ENCODE results near the gene SURF6. TPM values are rescaled to one million over a fixed set of nuclear protein-coding genes. Genes with fewer than 3 reads are reported as not detected.
A peak's percentile ranks its signal among the peaks of the same experiment; 100 is the strongest.

SURF6 gene
- total RNA-seq, 1 donor from 2014 or later, result 13.4 TPM

DNA sequence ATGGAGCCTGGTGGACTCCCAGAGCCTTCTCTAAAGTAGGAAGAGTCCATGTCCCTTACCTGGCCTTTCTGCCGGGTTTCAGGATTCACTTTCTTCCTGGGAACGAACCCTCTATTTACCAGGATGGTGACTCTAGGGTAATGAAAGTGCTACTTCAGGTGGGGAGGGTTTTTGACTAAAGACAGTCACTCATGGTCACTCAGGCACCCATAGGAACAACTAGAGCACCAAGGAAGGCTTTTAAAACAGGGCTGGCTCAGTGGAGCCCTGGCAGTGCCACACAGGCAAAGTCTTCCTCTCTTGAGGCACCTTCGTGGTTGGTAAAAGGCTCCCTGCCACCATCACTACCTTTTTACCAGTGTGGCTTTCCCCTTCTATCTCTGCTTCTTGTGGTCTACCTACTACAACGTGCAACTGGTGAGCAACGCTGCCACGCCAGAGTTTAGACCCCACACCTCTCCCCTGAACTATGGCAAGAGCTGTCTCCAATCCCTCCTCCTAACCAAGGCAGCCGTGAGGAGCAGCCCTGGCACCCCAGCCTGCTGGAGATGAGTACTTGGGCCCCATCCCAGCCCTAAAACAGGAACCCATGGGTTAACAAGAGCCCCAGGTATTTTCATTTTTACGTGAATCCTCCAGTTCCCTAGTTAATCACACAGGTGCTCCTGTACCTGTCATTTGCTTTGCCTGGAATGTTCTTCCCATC, 16.8 kb upstream of the SURF6 start:
- intact Hi-C loops (cut with DNase I), result loop anchor here (10.0 kb wide), 1 partner anchor 318 kb away; the partner anchor contains the start of gene GTF3C5
- ATAC-seq, result no peak
- DNase-seq (ENCODE audit: missing footprints), result no peak

DNA sequence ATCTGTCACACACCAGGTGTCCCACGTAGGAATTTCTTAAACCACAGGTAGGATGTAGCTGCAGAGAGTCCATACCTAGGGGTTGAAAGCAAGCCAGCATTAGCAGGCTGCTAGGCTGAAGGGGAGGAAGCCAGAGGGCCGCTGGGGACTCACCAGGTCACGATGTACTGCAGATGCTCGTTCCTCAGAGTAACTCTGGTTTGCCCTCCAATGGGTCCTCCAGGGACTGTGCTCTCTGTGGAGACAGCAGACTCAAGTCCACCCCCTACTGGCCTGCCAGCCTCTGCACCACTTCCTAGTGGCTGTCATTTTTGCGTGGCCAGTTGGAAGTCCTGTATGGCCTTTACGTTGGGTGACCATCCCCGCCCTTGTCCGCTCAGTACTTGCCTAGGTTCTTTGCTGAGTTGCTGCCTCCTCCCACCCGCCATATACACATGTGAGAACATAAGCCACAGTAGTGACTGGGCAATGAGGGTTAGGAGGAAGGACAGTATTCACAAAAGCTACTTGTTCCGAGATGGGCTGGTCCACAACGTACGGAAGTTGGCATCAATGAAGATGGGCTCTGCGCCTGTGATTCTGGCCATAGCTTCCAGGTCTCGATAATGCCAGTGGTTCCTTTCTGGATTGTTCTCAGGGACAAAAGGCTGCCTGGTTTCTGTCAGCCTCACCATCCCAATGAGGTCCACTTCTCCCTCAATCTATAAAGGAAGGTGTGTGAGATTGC, 16.1 kb upstream of the SURF6 start:
- ATAC-seq (no peak), DNase-seq (ENCODE audit: missing footprints) (no peak)
- intact Hi-C loops (cut with DNase I), result loop anchor here (10.0 kb wide), 1 partner anchor 317 kb away; the partner anchor contains the start of gene GTF3C5

DNA sequence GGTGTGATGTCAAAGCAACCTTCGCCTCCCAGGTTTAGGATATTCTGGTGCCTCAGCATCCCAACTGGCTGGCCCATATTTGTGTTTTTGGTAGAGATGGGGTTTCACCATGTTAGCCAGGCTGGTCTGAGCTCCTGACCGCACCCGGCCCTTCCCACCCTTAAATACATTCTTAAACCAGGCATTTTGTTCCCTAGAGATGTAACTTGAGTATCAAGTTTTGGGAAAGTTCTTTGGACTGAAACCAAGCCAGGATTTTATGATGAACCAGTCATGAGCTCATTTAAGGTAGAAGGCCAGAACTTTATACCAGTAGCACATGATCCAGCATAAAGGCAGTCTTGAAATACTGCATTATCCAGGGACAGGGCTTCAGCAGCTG, 15.5 kb upstream of the SURF6 start:
- ATAC-seq, result no peak
- DNase-seq (ENCODE audit: missing footprints), result no peak
- intact Hi-C loops (cut with DNase I), result loop anchor here (10.0 kb wide), 1 partner anchor 317 kb away; the partner anchor contains the start of gene GTF3C5

DNA sequence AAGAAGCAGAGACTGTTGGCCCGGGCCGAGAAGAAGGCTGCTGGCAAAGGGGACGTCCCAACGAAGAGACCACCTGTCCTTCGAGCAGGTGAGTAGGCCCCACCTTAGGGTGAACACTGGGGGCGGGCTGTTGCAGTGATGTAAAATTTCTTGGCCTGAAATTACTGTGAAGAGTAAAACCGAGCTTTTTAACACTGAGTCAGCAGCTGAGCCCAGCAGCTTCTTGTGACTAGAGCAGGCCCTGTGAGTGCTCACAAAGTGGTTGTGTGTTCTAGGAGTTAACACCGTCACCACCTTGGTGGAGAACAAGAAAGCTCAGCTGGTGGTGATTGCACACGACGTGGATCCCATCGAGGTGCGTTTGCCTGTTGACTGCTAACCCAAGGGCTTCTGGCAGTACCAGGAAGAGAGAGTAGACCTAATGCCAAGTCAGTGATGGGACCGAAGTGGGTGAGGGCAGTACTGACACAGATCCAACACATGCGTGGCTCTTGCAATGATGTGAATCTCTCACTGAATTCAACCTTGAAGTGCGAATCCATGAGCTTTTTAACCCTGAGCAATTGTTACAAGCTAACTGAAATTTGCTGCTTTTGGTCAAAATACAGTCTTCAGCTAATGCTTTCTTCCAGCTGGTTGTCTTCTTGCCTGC, 14.1 kb upstream of the SURF6 start:
- no peak for DNase-seq (ENCODE audit: missing footprints)
- ATAC-seq, result no peak
- intact Hi-C loops (cut with DNase I), result loop anchor here (10.0 kb wide), 1 partner anchor 315 kb away; the partner anchor contains the start of gene GTF3C5

DNA sequence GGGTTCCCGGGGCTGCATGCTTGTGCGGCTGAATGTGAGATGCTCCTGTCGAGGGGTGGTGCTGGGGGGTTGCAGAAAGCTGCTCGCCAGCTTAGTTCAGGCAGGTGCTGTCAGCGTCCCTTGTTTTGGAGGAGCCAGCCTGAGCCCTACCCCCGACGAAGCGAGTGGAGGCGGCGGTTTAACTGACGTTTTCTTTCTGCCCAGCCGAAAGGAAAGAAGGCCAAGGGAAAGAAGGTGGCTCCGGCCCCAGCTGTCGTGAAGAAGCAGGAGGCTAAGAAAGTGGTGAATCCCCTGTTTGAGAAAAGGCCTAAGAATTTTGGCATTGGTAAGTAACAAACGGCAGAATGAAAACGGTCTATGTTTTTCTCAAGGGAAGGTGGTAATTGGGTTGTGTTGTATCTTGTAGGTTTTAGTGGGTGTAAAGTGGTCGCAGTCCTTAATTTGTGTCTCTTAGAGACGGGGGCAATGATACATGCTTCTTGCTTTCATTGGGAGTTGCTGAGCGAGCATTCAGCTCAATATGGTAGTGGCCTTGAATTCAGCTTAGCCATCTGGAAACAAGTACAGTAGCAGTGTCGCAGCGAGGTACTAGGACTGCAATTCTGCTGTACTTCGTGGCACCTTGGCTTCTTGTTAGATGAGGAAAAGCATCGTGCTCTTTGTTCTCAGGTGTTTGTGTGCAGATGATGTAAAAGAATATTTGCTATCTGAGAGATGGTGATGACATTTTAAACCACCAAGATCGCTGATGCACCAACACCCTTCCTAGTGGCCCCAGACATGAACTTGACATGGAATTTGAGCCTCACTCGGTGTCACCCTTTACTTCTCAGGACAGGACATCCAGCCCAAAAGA, 13.0 kb upstream of the SURF6 start:
- intact Hi-C loops (cut with DNase I), result no loop called here
- DNase-seq (ENCODE audit: missing footprints), result no peak
- no peak for ATAC-seq

DNA sequence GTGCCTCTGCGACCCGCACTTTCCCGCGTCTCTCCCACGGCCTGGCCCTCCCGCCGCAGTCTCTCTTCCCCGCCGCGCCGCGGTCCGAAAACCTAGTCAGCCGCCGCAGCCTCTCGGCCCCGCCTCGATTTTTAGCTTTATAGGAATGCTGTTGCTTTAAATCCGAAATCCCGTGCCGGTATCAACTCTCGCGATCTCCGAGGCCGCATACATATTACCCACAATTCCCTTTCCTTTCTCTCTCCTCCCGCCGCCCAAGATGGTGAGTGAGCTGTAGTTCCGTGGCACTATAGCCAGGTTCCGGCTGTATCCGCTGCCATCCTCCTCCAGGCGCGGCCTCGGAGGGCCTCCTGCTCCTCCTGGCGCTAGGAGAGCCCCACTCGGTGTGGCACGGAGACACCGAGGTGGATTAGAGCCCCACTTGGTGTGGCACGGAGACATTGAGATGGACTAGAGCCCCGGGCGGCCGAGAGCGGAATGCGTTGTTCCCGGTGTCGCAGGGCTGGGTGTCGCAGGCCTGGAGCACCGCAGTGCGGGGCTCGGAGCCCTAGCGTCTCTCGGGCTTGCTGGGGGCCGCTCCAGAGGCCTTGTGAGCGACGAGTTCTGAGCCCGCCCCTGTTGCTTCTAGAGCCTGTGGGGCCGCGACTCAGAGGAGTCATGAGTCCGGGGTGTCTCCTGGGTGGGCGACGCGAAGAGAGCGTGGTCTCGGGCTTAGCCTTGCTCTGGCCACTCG, 12.2 kb upstream of the SURF6 start, which contains the start of the genes MED22 and RPL7A:
MED22 (minus strand) TSS at position 147 of the 733 bp plus-strand sequence. CDS start 1,469 bp downstream, outside the sequence.
RPL7A (plus strand) TSS at position 234 of the 733 bp plus-strand sequence; CDS start at position 260, 26 bp downstream.
- peak; percentile 97 for DNase-seq (ENCODE audit: missing footprints)
- intact Hi-C loops (cut with DNase I), result loop anchor here (1.0 kb wide), 1 partner anchor 12 kb away; the partner anchor contains the start of gene SURF6
- peak; percentile 90 for ATAC-seq

DNA sequence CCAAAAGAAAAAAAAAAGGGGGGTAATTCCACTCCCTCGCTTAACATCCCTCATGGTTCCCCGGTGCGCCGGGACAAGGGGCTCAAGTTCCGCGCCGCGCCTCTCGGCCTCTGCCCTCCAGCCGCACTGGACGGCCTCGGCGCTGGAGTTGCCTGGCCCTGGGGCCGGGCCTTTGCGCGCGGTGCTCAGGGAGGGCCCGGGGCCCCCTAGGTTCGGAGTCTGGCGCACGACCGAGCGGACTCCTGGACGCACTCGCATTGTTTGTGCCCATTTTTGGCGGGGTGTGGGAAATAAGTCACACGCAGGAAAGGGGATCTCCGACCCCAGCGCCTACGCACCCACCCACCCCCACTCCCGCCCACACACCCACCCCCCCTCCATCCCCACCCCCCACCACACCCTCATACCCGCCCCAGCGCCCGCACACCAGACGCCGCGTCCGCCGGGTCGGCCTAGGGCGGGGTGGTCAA, 11.6 kb upstream of the SURF6 start:
- DNase-seq (ENCODE audit: missing footprints) (no peak), ATAC-seq (peak; percentile 59)
- intact Hi-C loops (cut with DNase I), result loop anchor here (1.0 kb wide), 1 partner anchor 11 kb away; the partner anchor contains the start of gene SURF6

DNA sequence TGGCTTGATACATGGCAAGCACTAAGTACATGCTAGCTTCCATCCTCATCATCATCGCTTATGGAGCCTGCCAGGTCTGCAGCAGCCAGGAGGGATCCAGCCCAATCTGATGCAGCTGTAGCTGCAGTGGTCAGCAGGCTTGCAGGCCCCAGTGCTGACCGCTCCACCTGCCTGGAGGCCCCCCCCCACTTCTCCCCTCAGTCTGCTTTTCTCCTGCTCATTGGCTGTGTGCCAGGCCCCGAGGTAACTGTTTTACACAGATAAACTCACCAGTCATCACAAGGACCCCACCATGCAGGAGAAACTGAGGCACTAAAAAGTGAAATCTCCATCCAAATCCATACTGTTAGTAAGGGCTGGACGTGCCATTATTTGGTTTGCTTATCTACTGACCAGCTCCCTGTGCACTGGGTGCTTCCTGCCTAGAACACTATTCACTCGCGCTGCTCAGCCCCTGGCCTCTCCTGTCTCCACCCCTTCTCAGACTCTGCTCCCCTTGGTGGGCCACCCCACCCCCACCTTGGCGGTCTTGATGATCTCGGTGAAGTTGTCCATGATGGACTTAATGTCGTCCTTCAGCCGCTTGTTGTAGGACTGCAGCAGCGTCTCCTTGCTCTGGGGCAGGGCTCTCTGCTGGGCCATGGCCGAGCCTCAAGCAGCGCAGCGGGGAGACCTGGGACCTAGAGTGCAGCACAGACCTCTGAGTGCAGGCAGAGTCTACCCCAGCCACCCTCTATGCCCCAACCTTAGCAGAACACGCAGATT, 10.2 kb upstream of the SURF6 start:
- intact Hi-C loops (cut with DNase I), result no loop called here
- ATAC-seq (no peak), DNase-seq (ENCODE audit: missing footprints) (no peak)

DNA sequence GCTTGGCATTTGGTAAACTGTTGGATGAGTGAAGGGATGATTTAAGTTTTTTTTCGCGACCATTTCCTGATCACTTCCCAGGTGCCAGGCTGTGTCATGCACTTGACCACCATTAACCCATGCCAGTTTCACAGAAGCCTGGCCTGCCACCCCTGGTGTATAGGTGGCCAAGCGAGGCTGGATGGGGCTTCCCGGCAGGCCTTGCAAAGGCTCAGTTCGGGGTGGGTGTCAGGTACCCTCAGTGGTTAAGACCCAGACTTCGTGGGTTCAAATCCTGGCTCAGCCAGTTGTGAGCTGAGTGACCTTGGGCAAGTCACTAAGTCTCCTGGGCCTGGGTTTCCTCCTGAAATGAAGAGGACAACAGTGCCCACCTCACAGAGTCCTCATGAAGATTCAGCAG, 9.6 kb upstream of the SURF6 start:
- ATAC-seq (no peak), DNase-seq (ENCODE audit: missing footprints) (no peak)
- intact Hi-C loops (cut with DNase I), result no loop called here

DNA sequence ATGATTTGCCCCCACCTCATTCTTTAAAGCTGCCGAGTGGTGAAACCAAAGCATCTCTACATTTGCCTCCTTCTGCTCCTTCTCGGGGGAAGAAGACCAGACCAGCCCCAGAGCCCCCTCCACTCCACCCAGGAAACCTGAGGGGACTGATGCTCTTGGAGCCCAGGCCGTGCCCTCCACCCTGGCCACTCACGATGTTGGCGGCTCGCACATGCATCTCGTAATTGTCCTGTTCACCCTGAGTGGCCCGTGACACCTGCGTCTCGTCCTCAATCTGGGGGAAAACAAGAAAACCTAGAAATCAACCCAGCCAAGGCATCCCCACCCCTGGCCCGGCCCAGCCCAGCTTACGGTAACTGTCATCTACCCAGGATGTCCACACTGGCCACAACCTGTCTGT, 9.0 kb upstream of the SURF6 start:
- ATAC-seq (no peak), DNase-seq (ENCODE audit: missing footprints) (no peak)

DNA sequence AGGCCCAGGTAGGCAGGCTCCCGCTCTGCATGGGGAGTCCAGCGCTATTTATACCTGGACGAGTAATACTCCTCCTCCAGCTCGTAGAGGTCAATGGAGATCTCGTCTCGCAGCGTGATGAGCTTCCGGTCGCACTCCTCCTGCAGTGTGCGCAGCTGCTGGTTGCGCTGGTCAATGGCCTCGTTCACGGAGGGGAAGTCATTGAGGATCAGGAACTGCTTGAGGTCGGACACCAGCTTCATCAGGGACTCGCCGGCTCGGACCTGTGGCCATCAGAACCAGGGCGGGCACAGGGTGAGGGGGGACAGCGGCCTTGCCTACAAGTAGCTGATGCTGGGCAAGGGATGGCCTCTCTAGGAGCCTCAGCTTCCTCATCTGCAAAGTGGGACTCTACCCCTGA, 8.1 kb upstream of the SURF6 start:
- intact Hi-C loops (cut with DNase I), result no loop called here
- ATAC-seq (no peak), DNase-seq (ENCODE audit: missing footprints) (no peak)

More for the DNA sequence above, 9.0 kb upstream of the SURF6 start:
- intact Hi-C loops (cut with DNase I), result no loop called here

DNA sequence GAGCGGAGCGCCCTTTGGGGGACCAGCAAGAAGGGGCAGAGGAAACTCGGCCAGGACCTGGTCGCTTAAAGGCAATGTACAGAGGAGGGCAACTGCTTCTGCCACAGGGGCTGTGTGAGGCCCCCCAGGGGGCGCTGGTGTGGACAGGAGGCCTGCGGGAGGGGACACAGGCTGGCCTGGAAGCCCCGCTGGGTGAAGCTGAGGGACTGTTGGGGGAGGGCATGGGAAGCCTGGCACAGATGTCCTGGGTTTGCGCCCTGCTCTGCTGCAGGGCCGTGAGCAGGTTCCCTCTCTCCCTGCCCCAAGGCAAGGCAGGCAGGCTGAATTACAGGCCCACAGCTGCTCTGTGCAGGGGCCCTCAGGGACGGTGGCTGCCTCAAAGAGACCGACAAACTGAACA, 6.6 kb upstream of the SURF6 start:
- DNase-seq (ENCODE audit: missing footprints) (no peak), ATAC-seq (no peak)
- intact Hi-C loops (cut with DNase I), result no loop called here

DNA sequence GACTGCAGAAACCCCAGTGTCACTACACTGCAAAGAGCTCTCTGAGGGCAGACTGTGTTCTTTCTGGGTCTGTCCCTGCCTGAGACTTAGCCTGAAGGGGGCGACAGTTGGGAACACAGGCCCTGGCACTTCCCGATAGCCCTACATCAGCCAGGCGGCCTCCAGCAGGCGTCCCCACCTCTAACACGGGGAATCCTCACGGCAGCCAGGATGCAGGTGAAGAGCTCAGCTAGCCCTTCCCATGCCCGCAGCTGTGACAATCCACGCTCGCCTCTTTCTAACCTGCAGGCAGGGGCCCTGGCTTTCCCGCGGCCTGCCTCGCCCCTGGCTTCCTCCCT, 6.0 kb upstream of the SURF6 start:
- ATAC-seq (no peak), DNase-seq (ENCODE audit: missing footprints) (no peak)
- intact Hi-C loops (cut with DNase I), result no loop called here

DNA sequence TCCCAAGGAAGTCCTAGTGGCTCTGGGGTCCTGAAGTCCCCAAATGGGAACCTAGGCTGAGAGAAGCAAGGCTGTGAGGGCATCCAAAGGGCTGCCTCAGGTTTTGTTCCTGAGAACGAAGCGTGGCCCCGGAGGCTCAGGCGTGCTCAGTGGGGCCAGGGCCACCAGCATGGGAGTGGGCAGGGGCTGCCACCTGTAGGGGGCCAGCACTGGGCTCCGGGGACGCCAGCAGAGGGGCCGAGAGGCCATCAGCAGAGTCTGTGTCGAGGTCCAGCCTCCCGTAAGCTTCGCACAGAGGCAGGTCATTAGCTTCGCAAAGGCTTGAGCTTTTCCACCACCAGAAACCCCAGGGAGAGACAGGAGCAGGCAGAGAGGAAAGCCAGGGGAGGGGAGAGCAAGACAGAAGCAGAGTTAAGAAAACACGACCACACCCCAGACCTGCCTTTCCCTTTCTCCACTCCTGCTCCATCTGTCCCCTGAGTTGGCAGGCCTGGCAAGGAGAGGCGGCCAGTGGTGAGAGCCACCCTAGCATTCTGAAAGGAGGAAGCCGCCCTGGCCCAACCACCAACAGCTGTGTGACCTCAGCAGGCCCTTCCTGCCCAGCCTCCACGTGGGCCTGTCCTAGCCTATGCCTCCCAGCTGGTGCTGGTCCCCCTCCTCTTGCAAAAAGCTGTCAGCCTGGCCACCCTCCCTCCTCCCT, 5.5 kb upstream of the SURF6 start:
- ATAC-seq (peak; percentile 58), DNase-seq (ENCODE audit: missing footprints) (peak; percentile 91)
- intact Hi-C loops (cut with DNase I), result no loop called here

DNA sequence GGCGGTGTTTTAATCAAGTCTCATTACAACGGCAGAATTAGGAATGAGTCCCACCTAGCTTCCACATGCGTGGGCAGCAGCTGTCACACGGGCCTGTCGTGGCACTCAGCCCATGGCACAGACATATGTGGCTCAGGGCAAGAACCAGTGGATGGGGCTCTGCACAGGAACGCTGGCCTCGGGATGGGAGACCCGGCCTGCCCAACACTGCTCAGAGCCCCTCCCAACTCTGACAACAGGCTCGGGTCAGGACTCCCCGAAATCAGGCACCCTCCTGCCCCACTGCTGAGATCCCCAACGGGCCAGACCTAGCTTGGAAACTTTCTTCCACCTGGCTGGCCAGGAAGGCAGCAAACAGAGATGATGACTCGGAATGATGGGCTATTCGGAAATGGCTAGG, 4.9 kb upstream of the SURF6 start:
- ATAC-seq (no peak), DNase-seq (ENCODE audit: missing footprints) (no peak)
- intact Hi-C loops (cut with DNase I), result no loop called here

DNA sequence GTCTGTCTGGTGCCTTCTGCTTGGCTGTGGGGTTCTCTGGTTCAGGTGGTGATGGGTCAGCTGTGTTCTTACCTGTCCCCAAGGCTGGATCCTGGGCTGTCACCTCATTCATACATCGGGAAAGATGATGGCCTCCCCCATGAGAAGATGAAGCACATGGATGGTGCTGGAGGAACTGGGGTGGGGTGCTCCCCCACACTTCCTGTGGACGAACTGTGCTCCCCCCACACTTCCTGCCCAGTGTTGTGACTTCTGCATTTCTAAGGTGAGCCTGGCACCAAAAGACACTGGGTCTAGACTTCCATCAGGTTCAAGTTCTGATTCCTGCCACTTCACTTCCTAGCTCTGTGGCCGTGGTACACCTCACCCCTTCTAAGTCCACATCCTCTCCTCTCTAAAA, 4.3 kb upstream of the SURF6 start:
- DNase-seq (ENCODE audit: missing footprints), result no peak
- no peak for ATAC-seq
- intact Hi-C loops (cut with DNase I), result no loop called here
